HTR-8/SVneo (cell line): ENCODE results near the gene VWA8.
"Not testable (repeated sequence)": the region's sequence is repeated elsewhere in the genome, so short reads cannot be mapped to it uniquely, and the experiment has no call there.

Experiments
- DNase-seq: peaks from one replicate; pipeline ENCODE4 v3.0.0; 2011; ENCODE audit warnings: low spot score, mixed read lengths; ENCODE audit not compliant: insufficient read length
- FAIRE-seq: peaks from 2 replicates; lab custom pipeline; 2011; peaks lifted over from hg19 to GRCh38; lab: Jason Lieb, UNC

VWA8 gene

DNA sequence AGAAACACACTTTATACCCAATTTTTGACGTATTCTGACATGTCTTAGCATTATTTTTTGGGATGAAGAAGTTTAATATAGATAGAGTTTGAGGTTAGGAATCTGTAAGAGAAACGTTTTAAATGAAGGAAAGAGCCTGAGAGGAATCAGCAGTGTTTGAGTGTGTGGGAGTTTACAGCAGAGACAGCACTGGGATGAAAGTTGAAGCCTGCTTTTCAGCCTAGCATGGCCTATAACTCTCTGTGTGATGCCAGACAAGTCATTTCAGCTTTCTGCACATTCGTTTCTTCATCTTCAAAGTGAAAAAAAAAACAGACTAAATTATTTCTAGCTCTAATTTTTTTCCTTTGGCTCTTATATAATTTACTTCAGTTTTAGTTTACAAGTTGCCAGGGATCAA, 326.5 kb downstream of the VWA8 start:
- DNase-seq = no peak
- FAIRE-seq = no peak

DNA sequence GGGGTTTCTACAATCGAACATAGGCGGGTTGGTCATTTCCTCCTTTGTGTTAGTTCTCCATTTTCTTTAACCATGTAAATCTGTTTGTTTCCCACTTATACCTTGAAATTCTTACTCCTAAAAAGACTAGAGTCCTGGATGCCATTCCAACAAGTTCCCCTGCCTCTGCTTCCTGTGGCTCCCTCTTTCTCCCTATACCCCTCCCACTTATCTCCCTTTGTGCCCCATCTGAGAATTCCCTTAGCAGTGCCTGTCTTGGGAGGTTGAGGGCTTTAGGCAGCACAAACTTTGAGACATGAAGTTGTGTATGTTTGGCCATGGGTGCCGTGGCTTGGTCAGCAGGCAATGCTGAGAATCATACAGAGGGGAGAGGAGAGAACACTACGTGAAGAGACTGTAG, 327.1 kb downstream of the VWA8 start:
- FAIRE-seq (no peak), DNase-seq (no peak)

DNA sequence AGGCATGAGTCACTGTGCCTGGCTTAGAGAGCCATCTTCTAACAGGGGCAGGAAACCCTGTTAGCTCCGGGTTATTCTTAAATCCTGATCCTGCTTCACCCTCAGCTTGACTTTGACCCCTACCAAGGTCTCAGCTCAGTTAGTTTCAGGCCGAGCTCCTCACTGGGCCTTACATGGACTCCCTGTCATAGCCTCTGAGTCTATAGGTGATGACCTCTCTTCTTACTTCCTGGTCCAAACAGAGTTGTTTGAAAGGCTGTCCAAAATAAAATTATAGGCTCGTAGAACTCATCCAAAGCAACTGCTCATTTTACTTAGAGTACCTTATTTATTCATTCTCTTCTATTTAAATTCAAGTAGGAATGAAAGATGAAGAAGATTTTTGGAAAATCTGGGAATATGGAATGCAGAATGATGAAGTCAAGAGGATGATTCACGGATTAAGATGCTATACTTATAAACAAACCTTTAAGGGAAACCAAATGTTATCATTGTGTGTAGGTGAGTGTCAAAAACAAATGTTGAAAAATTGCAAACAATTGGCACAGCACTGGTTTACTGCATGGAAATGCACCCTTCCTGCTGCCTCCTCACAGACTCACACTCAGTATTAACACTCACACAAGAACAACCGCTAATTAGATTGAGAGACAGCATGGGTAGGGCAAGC, 329.5 kb downstream of the VWA8 start:
- no peak for DNase-seq
- no peak for FAIRE-seq

DNA sequence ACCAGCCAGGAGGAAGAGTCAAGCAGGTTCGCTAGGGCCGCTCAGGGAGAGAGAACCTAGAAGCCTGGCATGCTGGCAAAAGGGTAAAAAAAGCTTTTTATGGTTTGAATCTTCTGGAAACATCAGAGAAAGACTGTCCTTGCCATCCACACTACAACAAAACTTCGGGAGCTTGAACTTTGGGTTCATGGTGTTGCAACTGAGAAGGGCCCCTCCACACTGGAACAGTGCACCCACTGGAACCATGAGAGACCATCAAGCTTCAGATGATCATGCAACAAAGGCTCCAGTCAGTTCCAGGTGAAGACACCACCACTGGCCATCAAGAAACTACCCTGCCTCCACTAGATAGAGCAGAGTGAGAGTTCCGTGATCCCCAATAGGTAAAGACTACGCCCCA, 333.5 kb downstream of the VWA8 start:
- no peak for FAIRE-seq
- no peak for DNase-seq

DNA sequence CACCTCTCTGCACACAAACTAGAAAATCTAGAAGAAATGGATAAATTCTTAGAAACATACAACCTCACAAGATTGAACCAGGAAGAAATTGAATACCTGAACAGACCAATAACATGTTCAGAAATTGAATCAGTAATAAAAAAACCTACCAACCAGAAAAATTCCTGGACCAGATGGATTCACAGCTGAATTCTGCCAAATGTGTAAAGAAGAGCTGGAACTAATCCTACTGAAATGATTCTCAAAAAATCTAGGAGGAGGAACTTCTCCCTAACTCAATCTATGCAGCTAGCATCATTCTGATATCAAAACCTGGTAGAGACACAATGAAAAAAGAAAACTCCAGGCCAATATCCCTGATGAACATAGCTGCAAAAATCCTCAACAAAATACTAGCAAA, 336.9 kb downstream of the VWA8 start:
- no peak for DNase-seq
- no peak for FAIRE-seq

DNA sequence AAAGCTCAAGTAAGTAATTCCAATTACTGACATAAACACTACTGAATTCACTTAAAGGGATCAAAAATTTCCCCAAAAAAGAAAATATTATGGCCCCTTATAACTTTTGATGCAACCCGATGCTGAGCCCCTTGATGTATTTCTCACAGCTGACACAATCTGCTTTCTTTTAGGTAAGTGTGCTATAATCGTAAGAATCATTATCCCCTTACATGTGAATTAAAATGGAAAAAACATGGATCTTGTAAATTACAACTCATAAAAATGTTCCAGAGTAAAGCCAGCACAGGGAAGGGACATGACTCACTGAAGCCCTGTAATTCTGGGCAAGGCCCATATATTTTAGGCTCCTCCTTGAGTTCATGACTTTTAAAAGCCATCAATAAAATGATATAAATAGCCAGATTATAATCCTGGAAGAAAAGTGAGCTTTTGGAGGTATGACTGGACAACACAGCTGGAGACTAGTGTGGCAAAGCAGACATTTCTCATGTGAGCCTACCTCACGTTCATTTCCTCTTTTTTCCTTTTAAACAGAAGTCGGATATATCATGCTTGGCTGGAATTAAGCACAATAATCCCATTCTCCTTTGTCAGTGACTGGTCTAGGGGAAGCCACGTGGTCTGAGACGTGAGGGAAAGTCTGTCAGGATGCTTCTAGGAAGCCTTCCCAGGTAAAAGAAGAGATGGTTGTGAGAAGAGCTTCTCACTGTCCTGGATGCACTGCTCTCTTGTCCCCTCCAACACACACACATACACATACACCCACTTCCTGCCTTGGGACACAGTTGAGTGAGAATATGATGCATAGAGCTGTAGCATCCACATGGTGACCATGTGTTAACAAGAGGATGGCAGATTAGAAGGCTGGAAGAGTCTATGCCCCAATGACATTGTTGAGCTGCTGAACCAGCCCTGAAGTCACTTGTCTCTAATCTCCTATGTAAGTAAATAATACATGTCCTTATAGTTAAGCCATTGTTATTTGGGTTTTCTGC, 338.2 kb downstream of the VWA8 start:
- DNase-seq = no peak
- no peak for FAIRE-seq

DNA sequence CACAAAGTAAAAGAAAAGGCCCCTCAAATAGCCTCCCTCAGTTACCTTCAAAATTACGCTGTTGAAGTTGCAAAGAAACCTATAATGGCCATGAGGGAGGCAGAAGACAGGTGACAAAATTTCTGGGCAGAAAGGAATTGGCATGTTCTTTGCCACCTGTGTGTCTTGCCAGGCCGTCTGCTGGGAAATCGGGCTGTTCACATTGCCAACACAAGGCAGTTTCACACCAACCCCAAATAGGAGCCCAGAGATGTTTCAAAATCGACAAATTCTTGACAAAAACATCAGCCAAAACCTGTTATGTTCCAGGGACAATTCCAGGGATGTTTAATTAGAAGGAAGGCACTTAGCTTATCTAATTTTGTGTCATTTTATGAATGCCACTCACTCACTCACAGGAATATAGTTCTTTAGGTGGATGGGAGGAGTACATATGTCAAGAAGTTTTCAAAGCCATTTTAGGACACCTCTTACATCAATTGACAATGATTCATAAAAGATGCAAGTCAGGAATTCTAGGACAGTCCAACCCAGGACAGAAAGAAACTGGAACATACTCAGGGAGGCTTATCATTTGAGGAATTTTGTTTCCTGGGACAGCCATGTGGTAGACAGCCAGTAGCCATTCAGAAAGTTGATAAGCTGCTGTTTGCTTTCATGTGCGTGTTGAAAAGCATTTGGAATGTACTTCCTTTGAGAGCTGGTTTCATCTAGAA, 339.0 kb downstream of the VWA8 start:
- FAIRE-seq = no peak
- no peak for DNase-seq

DNA sequence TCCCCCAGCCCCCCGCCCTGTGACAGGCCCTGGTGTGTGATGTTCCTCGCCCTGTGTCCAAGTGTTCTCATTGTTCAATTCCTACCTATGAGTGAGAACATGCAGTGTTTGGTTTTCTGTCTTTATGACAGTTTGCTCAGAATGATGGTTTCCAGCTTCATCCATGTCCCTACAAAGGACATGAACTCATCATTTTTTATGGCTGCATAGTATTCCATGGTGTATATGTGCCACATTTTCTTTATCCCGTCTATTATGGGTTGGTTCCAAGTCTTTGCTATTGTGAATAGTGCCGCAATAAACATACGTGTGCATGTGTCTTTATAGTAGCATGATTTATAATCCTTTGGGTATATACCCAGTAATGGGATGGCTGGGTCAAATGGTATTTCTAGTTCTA, 343.3 kb downstream of the VWA8 start:
- FAIRE-seq, DNase-seq: not testable (repeated sequence)

DNA sequence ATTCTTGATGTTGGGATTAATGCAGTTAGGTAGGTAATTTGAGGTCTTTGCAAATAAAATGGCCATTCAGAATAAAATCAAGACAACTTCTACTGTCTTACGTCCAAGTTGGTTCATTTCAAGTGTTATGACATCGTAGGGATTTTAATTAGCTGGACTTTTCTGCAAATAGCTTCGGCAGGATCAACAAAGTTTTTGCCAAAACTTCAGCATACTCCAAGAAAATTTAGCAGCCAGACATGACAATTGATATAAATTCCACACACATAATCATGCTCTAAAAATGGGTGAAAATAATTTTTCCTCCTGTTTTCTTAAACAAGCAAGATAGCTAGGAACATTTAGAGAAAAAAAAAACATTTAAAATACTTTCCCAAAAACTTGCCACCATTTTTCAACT, 344.8 kb downstream of the VWA8 start:
- no peak for FAIRE-seq
- DNase-seq = no peak

DNA sequence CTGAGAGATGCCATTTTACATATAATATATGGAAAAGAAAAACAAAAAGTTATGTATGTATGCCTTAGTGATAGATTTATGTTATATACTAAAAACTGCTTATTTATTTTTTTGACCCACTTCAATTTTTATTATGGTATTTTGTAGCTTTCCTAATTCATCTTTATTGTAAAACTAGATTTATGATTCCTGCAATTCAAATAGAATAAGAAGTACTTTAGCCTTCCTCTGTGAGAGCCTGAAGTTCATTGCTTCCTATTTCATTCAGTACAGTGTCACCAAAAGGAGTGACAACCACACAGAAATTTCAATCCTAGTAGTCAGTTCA, 345.4 kb downstream of the VWA8 start:
- DNase-seq = no peak
- FAIRE-seq = no peak

DNA sequence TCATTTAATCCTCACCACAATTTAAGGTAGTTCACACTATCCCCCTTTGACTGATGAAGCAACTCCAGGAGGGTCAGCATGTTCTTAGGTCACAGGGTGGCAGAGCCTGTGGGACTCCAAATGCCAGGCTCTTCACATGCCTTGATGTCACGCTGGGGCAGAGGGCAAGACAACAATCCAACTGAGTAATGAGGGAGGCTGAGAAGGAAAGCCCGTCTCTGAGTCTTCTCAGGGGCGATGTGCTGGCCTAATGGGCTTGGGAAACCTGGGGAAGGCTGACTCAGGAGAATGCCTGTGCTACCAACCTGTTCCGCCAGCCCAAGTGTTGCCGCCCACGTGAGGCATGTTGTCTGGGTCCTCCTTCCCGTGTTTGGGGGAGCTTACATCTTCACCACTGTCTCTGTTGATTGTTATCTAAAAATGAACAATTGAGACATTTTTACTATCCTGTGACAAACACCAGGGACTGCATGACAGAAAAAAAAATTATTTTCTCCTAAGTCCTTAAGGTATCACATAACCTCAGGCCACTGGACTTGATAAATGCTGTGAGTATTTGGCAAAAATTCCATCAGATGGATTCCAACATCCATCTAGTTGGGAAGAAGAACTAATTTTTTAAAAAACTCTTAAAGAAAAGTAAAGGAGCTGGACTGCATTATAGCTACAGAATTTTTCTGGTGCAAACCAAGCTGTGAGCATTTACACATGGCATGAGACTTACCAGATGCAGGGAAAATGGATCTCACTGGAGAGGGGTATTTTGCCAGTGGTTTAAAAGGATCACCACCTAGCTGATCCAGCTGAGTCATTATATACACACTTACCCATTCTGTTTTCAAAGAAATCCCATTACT, 346.0 kb downstream of the VWA8 start:
- DNase-seq = no peak
- FAIRE-seq = no peak

DNA sequence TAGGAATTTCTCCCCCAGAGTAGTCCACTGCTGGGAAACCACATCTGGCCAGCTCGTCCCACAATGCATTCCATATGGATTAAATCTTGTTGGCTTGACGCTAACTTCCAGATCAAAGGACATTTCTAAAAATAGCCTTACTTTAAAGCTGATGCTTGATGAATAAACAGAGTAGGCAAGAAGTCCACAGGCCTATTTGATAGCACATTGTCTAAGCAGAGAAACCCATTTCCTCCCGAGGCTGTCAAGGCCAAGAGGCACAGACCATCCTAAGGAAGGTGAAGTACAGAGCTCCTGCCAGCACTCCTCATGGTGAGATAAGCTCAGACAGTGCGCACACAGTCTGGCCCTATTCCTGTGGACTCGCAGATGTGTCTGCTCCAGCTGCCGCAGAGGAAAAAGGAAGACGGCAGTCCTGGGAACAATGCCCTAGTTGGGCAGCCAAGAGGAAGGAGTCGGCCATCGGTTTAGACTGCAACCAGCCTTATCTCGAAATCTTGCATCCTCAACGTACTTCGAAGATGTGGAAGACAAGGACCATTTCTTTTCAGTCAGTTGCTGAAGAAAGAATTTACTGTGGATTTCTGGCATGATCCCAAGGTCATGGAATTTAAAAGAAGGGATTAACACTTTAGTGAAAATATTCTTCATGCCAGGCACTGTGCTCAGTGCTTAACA, 346.8 kb downstream of the VWA8 start:
- no peak for FAIRE-seq
- DNase-seq = no peak

DNA sequence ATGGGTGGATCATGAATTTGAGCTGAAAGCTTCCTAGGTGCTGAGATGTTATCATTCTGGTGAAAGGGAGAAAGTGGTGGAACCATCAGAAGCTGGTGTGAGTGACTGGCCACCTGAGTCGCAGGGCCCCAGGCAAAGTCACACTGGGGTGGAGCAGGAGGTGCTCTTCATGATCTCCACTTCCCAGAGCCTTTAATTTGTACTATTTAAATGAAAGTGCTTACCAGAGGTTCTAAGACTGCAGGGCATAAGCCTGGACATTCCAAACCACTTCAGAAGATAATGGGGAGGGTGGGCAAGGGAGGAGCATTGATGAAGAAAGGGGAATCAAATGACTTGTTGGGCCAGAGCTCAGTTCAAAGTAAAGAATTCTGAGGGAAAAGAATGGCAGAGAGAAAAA, 347.4 kb downstream of the VWA8 start:
- DNase-seq (no peak), FAIRE-seq (no peak)

DNA sequence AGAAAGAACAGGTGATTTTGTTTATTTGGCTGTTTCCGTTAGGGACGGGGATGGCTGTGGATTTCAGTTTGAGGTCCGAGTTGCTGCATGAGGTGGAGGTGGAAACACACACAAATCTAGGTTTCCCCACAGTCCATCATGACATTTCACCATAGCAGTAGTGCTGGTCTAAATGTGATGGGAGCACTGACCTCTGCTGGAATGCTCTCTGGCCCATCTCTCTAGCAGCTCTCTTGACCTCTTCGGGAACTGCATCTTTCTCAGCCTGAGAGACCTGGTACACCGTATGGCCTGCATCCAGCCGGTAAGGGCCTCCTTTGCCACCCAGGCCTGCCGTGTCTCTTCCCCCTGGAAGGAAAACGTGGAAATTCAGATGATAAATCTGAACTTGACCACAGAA, 349.5 kb downstream of the VWA8 start:
- DNase-seq = no peak
- FAIRE-seq = no peak

DNA sequence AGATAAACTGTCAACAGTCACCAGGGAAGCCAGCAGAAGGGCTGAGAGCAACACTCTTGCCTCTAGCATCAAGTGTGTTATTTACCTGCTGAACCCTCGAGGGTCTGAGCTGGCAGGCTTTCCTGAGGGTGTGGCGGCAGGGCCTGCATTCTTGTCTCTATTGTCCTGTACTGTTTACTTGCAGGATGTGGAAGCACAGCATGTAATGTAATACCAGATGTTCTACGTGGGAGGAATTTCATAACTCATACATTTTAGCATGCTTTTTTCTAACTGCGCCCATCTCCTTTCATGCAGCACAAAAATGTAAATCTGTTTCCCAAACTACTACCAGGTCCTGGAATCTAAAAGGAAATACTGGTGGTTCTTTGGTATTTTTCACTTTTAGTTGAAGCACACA, 350.5 kb downstream of the VWA8 start:
- no peak for FAIRE-seq
- no peak for DNase-seq

DNA sequence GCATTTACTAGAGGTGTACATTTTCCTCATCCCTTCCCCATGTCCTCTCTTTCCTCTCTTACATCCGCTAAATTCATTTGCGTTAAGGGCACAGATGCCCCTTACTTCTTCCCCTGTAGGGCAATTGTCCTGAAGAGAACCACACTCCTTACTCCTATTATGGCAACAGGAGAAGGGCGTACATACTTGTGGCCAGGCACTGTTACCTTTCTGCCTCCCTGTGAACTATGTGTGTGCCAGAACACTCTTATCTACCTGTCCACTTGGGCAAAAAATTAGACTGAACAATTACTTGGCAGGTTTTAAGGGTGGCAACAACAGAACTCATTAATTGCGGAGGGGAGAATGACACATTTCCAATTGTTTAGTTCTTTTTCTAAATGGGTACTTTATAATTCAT, 351.1 kb downstream of the VWA8 start:
- DNase-seq = no peak
- FAIRE-seq = no peak

DNA sequence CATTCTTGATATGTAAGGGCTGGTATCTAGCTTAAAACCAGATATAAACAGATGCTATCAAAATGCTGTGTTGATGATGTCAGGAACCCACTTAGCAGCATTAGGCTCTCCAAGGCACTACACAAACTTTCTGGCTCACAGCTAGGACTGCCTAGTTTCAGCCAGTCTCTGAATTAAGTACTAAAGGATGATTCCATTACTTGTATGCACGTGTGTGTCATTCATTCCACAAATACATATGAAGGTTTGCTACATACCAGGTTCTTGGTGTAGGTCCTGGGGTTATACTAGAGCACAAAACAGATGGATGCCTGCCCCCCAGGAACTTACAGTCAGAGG, 352.1 kb downstream of the VWA8 start:
- DNase-seq (no peak), FAIRE-seq (no peak)

DNA sequence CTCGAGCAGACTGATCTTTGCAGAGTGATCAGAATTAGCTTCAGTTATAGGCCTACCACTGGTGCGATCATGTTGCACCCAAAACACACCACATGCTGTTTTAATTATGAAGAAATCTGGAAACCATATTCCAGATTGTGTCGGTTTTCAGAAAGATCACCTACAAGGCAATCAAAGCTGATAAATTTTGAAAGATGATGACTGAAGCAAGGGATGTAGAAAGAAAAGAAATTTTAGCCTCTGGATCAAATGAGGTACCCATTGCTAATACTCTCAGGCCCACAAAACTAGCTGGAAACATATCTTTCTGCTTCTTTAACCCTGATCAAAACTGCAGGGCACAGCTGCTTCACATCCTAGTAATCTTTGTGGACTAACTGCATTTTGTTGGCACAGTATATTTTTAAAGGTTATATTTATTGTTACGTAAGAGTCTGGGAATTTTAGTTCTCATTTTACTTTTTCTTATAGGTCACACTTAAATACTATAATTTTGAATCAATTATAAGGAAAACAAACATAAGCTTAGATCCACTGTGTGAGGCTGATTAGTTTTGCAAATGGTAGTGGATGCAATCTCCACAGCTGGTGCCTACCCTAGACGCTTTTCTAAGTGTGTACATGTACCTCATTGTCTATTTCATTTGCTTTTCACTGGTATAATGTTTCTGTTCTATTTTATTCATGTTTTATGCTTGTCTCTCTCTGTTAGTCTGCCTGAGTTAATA, 352.6 kb downstream of the VWA8 start:
- FAIRE-seq = no peak
- DNase-seq = no peak

DNA sequence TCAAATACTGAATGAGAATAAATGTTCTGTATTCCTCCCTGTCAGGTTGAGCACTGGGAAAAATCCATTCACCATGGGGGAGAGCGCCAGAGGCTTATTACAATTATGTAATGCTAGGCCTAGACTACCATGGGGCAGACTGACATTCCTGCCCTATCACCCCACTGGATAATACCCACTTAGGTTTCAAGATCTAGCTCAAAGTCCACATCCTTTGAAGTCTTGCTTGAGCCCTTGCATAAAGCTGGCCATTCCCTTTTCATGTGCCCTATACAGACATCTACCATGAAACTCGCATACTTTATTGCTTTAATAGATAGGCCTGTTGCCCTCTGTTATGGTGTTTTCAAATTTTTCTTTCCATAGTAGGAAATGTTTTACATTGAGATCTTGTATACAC, 354.3 kb downstream of the VWA8 start:
- no peak for FAIRE-seq
- DNase-seq = no peak
